Measurements from ENCODE around the gene SAT2.

The SAT2 gene

GRCh38 chr17:7634384-7634783 lies 6.8 kb upstream of the SAT2 start:
- DNase-seq (ENCODE audit: extremely low read depth, low read depth), result no peak
- TF ChIP-seq CTCF (IDR thresholded peaks at IDR 0.05; ENCODE audit: low read depth, low read length, missing control alignments), result peak; percentile 63
- no peak overlapping the region for H3K4me3 ChIP-seq (replicated peaks; ENCODE audit: low read depth, low read length)

- no peak overlapping the region for H3K4me3 ChIP-seq (replicated peaks; ENCODE audit: low read depth, low read length)
- TF ChIP-seq CTCF (IDR thresholded peaks at IDR 0.05; ENCODE audit: low read depth, low read length, missing control alignments), result no peak
- DNase-seq (ENCODE audit: extremely low read depth, low read depth), result no peak
Measured at GRCh38 chr17:7633093-7633492, 5.5 kb upstream of the SAT2 start.

- H3K4me3 ChIP-seq (replicated peaks; ENCODE audit: low read depth, low read length), result no peak overlapping the region
- no peak for DNase-seq (ENCODE audit: extremely low read depth, low read depth)
- peak; percentile 53 for TF ChIP-seq CTCF (IDR thresholded peaks at IDR 0.05; ENCODE audit: low read depth, low read length, missing control alignments)
Measured at GRCh38 chr17:7632492-7632894, 4.9 kb upstream of the SAT2 start.

- H3K4me3 ChIP-seq (replicated peaks; ENCODE audit: low read depth, low read length), result no peak overlapping the region
- no peak for TF ChIP-seq CTCF (IDR thresholded peaks at IDR 0.05; ENCODE audit: low read depth, low read length, missing control alignments)
- DNase-seq (ENCODE audit: extremely low read depth, low read depth), result no peak
Measured at GRCh38 chr17:7631398-7632380, 4.1 kb upstream of the SAT2 start.

GRCh38 chr17:7629939-7630571 lies 2.4 kb upstream of the SAT2 start, which contains the start of gene SHBG:
Gene SHBG, plus strand, starts transcription at chr17:7630135. Its CDS starts 38 bp downstream, at chr17:7630173.
- no peak within 1 kb of the TSS for H3K4me3 ChIP-seq (replicated peaks; ENCODE audit: low read depth, low read length)
- DNase-seq (ENCODE audit: extremely low read depth, low read depth), result no peak
- no peak for TF ChIP-seq CTCF (IDR thresholded peaks at IDR 0.05; ENCODE audit: low read depth, low read length, missing control alignments)

GRCh38 chr17:7626956-7627249 lies 718 bp downstream of the SAT2 start:
- TF ChIP-seq CTCF (IDR thresholded peaks at IDR 0.05; ENCODE audit: low read depth, low read length, missing control alignments), result no peak
- peak overlapping the region; percentile 68 for H3K4me3 ChIP-seq (replicated peaks; ENCODE audit: low read depth, low read length)
- no peak for DNase-seq (ENCODE audit: extremely low read depth, low read depth)
